ENCODE data around the gene UQCRQ.

Gene UQCRQ

DNA sequence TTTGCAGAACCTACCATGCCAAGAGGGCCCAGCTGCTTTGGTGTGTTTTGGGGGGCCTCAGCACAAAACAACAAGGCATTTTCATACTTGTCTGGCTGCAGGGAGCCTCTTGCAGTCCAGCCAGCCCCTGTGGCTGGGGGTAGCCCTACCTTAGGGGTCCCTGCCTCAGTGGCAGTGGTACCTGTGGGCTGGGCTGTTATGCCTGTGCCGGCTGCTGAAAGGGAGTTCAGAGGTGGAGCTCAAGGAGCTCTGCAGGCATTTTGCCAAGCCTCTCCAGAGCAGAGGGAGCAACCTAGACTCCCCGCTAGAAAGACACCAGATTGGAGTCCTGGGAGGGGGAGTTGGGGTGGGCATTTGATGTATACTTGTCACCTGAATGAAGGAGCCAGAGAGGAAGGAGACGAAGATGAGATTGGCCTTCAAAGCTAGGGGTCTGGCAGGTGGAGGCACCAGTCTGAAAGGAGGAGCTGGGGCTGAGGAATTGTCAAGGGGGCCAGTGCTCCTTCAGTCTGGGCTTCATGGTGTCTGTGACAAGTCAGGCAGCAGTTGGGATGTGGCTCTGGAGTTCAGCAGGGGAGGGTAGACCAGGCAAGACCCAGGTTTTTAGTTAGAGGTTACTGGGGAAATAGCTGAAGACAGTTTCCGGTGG, 37.5 kb upstream of the UQCRQ start:
- no peaks in the 10 kb centered on the region for H3K36me3 Mint-ChIP-seq (ENCODE audit: low read depth)
- DNase-seq, result no peak
- H3K27me3 Mint-ChIP-seq, result peaks cover 70% of the 10 kb centered on the region
- no peak overlapping the region for H3K27ac Mint-ChIP-seq
- peaks cover 18% of the 10 kb centered on the region for H3K4me1 Mint-ChIP-seq (ENCODE audit: low read depth)
- peak overlapping the region; percentile 81 for H3K4me3 Mint-ChIP-seq
- no peaks in the 10 kb centered on the region for H3K9me3 Mint-ChIP-seq

GRCh38 chr5:132829742-132830435, 36.6 kb upstream of the UQCRQ start:
- H3K36me3 Mint-ChIP-seq (ENCODE audit: low read depth), result no peaks in the 10 kb centered on the region
- H3K4me1 Mint-ChIP-seq (ENCODE audit: low read depth), result peaks cover 18% of the 10 kb centered on the region
- DNase-seq, result peak; percentile 84
- H3K27ac Mint-ChIP-seq, result peak overlapping the region; percentile 67
- H3K4me3 Mint-ChIP-seq, result peak overlapping the region; percentile 81
- peaks cover 61% of the 10 kb centered on the region for H3K27me3 Mint-ChIP-seq
- no peaks in the 10 kb centered on the region for H3K9me3 Mint-ChIP-seq

- H3K27ac Mint-ChIP-seq, result peak within 1 kb of the TSS; percentile 67
- no peak for DNase-seq
- H3K4me3 Mint-ChIP-seq, result peak within 1 kb of the TSS; percentile 81
- H3K27me3 Mint-ChIP-seq, result peaks cover 57% of the 10 kb centered on the region
- no peaks in the 10 kb centered on the region for H3K36me3 Mint-ChIP-seq (ENCODE audit: low read depth)
- H3K9me3 Mint-ChIP-seq, result no peaks in the 10 kb centered on the region
- H3K4me1 Mint-ChIP-seq (ENCODE audit: low read depth), result peaks cover 18% of the 10 kb centered on the region
These were observed 35.9 kb upstream of the UQCRQ start, which contains the start of gene SHROOM1 for GRCh38 chr5:132830436-132831094. TSS of gene SHROOM1 (minus strand) at chr5:132830647. CDS start at chr5:132826140, 4,507 bp downstream.

DNA sequence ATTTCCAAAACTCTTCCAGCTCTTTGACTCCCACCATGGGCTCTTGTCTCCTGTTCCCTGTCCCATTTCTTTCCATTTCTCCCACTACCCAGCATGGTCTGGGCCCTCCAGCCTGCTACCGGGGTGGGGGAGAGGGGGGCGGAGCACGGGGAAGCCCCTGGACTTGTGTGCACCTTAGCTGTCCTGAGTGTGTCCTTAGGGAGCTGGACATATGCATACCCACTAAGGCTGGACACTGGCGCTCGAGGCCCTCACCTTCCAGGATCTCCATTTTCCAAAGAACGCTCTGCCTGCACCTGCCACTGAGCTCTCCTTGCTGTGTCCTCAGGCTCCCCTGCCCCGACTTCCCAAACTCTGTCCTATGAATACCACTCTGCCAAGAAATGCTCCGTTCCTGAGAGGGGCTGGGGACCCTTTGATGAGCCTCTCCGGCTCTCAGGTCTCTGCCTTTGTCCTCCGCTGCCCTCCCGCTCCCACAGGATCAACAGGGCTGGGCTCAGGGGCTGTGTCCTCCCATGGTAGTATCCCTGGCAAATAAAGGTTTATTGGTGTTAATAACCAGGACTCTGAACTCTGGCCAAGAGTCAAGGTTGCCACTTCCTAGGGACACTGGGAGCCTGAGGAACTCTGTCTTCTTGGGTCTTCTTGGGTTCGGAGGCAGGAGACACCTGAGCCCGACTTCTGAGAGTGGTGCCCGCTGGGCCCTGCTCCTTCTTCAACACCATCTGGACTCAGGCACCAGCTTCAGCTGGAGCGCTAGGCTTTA, 35.2 kb upstream of the UQCRQ start:
- H3K9me3 Mint-ChIP-seq, result no peaks in the 10 kb centered on the region
- peak overlapping the region; percentile 57 for H3K4me3 Mint-ChIP-seq
- peaks cover 18% of the 10 kb centered on the region for H3K4me1 Mint-ChIP-seq (ENCODE audit: low read depth)
- H3K27me3 Mint-ChIP-seq, result peaks cover 52% of the 10 kb centered on the region
- no peak overlapping the region for H3K27ac Mint-ChIP-seq
- H3K36me3 Mint-ChIP-seq (ENCODE audit: low read depth), result no peaks in the 10 kb centered on the region
- DNase-seq, result no peak

DNA sequence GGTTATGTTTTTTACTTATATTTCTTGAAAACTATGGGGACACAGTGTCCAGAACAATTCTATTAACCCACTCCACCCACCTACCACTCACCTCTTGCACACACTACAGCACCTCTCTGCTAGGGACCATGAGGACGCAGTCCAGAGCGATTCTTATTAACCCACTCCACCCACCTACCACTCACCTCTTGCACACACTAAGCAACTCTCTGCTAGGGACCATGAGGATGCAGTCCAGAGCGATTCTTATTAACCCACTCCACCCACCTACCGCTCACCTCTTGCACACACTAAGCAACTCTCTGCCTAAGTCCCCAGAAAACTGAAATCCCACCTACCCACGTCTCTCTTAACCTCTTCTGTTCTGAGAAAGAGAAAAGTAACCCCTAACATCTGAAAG, 33.8 kb upstream of the UQCRQ start:
- no peaks in the 10 kb centered on the region for H3K9me3 Mint-ChIP-seq
- H3K4me3 Mint-ChIP-seq, result no peak overlapping the region
- H3K27ac Mint-ChIP-seq, result no peak overlapping the region
- peaks cover 38% of the 10 kb centered on the region for H3K27me3 Mint-ChIP-seq
- DNase-seq, result no peak
- H3K4me1 Mint-ChIP-seq (ENCODE audit: low read depth), result peaks cover 17% of the 10 kb centered on the region
- H3K36me3 Mint-ChIP-seq (ENCODE audit: low read depth), result no peaks in the 10 kb centered on the region

DNA sequence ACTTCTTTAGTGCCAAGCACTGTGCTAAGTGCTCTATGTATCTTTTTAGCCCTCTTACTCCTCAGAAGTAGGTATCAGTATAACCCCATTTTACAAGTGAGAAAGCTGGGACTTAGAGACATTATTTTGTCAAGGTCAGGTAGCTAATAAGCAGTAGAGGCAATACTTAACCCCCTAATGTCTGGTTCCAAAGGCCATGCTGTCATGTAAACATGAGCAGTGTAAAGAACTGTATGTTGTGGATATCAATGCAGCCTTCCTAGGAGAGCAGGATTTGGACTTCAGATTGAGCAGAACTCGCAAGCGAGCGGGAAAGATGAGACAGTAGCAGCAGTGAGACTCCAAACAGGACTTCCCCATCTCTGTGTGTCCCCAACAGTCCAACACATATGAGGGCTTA, 32.4 kb upstream of the UQCRQ start:
- H3K9me3 Mint-ChIP-seq, result no peaks in the 10 kb centered on the region
- no peak overlapping the region for H3K27ac Mint-ChIP-seq
- peaks cover 24% of the 10 kb centered on the region for H3K27me3 Mint-ChIP-seq
- no peak overlapping the region for H3K4me3 Mint-ChIP-seq
- no peak for DNase-seq
- H3K4me1 Mint-ChIP-seq (ENCODE audit: low read depth), result peaks cover 14% of the 10 kb centered on the region
- no peaks in the 10 kb centered on the region for H3K36me3 Mint-ChIP-seq (ENCODE audit: low read depth)

- no peaks in the 10 kb centered on the region for H3K36me3 Mint-ChIP-seq (ENCODE audit: low read depth)
- H3K27ac Mint-ChIP-seq, result no peak overlapping the region
- H3K27me3 Mint-ChIP-seq, result peaks cover 4% of the 10 kb centered on the region
- H3K4me3 Mint-ChIP-seq, result no peak overlapping the region
- no peaks in the 10 kb centered on the region for H3K4me1 Mint-ChIP-seq (ENCODE audit: low read depth)
- H3K9me3 Mint-ChIP-seq, result no peaks in the 10 kb centered on the region
- no peak for DNase-seq
These were observed 29.6 kb upstream of the UQCRQ start for GRCh38 chr5:132836852-132837251.

GRCh38 chr5:132837868-132838267, 28.6 kb upstream of the UQCRQ start:
- Mint-ChIP-seq H3K4me3 (no peak overlapping the region), H3K9me3 (no peaks in the 10 kb centered on the region), H3K36me3 (ENCODE audit: low read depth) (no peaks in the 10 kb centered on the region), H3K27ac (no peak overlapping the region), H3K4me1 (ENCODE audit: low read depth) (no peaks in the 10 kb centered on the region), H3K27me3 (peaks cover under 1% of the 10 kb centered on the region)
- DNase-seq, result no peak

- H3K36me3 Mint-ChIP-seq (ENCODE audit: low read depth), result no peaks in the 10 kb centered on the region
- no peak overlapping the region for H3K27ac Mint-ChIP-seq
These were observed 27.7 kb upstream of the UQCRQ start for GRCh38 chr5:132838516-132839282.

DNA sequence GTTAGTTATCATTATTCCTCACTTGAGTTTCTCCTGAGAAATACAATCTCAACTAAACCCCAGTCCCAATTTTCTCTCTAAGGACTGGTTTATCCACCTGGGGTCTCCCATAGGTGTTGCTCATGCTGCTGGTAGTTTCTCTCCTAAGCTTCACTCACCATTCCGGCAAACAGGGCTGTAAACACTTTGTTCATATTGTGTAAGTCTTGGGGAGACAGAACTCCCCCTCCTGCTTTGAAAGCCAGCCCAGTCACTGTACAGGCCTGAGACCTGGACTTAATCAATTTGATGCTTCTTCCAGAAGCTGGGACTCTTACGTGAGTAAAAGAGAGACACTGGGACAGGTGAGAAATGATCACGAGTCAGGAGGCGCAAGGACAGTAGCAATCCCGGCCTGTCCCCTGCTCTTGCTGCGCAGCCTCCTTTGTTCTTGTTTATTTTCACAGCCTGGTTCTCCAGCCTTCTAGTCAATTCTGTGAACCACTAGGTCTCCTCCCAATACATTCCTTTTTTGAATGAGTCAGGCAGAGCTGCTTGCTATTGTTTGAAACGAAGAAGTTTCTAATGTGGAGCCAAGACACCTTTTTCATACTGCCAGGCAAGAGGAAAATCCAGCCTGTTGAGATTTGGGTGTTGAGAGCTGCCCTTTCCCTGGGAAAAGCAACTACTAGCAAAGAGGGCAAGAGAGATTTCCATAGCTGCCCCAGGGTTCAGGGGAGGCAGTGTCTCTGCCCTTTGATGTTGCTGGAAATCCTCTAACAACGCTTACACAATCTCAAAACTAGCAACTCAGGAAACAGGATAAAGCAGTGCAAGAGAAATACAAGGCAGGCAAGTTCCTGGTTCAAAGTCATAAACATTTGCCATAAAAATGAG, 26.8 kb upstream of the UQCRQ start:
- Mint-ChIP-seq H3K27me3 (no peaks in the 10 kb centered on the region), H3K4me1 (ENCODE audit: low read depth) (no peaks in the 10 kb centered on the region), H3K36me3 (ENCODE audit: low read depth) (no peaks in the 10 kb centered on the region), H3K4me3 (no peak overlapping the region), H3K27ac (no peak overlapping the region), H3K9me3 (no peaks in the 10 kb centered on the region)
- DNase-seq, result no peak

More at GRCh38 chr5:132838516-132839282, 27.7 kb upstream of the UQCRQ start:
- DNase-seq, result no peak
- Mint-ChIP-seq H3K27me3 (no peaks in the 10 kb centered on the region), H3K4me3 (no peak overlapping the region), H3K4me1 (ENCODE audit: low read depth) (no peaks in the 10 kb centered on the region), H3K9me3 (no peaks in the 10 kb centered on the region)

DNA sequence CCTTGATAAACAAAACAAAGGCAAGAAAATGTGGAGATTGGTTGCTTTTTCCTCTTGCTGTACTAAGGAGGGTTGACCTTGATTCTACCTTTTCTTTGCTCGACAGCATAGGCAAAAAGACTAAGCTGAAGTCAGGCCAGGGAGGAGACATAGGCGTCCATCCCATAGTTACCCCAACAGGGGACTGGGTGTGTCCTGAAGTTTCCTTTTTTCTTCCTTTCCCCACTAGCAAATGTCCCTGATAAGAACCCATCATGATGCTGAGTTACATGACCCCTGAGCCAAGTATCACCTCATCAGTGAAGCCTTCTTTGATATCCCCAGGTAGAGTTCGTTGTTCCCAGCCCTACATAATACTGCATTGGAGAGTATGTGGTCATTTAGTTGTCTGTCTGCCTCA, 26.1 kb upstream of the UQCRQ start:
- H3K27ac Mint-ChIP-seq, result no peak overlapping the region
- no peaks in the 10 kb centered on the region for H3K9me3 Mint-ChIP-seq
- no peaks in the 10 kb centered on the region for H3K27me3 Mint-ChIP-seq
- DNase-seq, result no peak
- H3K4me3 Mint-ChIP-seq, result no peak overlapping the region
- no peaks in the 10 kb centered on the region for H3K36me3 Mint-ChIP-seq (ENCODE audit: low read depth)
- no peaks in the 10 kb centered on the region for H3K4me1 Mint-ChIP-seq (ENCODE audit: low read depth)

DNA sequence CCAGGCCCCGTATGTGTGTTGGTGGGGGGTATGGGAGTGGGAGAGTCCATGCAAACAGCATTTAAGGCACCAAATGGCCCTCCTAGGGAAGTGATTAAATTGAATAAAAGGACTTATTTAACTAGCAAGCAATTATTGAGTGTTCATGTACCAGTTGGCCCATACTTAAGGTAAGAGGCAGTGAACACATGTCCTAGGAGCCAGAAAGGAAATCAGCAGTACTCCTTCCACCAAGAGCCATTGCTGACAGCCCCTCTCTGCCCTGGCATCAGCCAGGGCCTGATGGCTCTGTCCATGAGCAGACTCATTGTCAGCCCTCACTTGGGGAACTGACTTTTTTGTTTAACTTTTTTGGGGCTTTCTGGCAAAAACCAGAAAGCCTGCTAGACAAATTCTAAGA, 25.5 kb upstream of the UQCRQ start:
- no peak overlapping the region for H3K4me3 Mint-ChIP-seq
- no peaks in the 10 kb centered on the region for H3K36me3 Mint-ChIP-seq (ENCODE audit: low read depth)
- no peak for DNase-seq
- H3K9me3 Mint-ChIP-seq, result no peaks in the 10 kb centered on the region
- no peaks in the 10 kb centered on the region for H3K4me1 Mint-ChIP-seq (ENCODE audit: low read depth)
- no peaks in the 10 kb centered on the region for H3K27me3 Mint-ChIP-seq
- no peak overlapping the region for H3K27ac Mint-ChIP-seq

GRCh38 chr5:132841305-132841704, 25.1 kb upstream of the UQCRQ start:
- no peak for DNase-seq
- H3K9me3 Mint-ChIP-seq, result no peaks in the 10 kb centered on the region
- no peak overlapping the region for H3K27ac Mint-ChIP-seq
- H3K27me3 Mint-ChIP-seq, result no peaks in the 10 kb centered on the region
- no peaks in the 10 kb centered on the region for H3K36me3 Mint-ChIP-seq (ENCODE audit: low read depth)
- H3K4me1 Mint-ChIP-seq (ENCODE audit: low read depth), result no peaks in the 10 kb centered on the region
- H3K4me3 Mint-ChIP-seq, result no peak overlapping the region

Measured in activated T-cell treated with anti-CD3 and anti-CD28 coated beads, Interleukin-2, amount 50 U/mL, for 24 hours (primary cell).